IMR-90 (cell line): ENCODE data around the gene HLA-DMB. TPM values are rescaled to one million over a fixed set of nuclear protein-coding genes. Genes with fewer than 3 reads are reported as not detected.

Source experiments
- ATAC-seq: fragments of 200-7000 bp; cut with Tn5 transposase; 2 replicates; pipeline ENCODE4 v1.9.1; 2020; ENCODE audit warnings: low read depth, mild to moderate bottlenecking, moderate library complexity
- BruUV-seq: library from RNA; stranded (reverse); fragments of 400-500 nt; replicated peaks from 2 replicates; lab custom pipeline; 2021; lab: Mats Ljungman, UMichigan
- CTCF ChIA-PET: fragments of 300-600 bp; formaldehyde crosslinking; extraction: SDS; loops from one replicate; lab custom pipeline; 2021; ENCODE audit warnings: antibody characterized with exemption; lab: Yijun Ruan, JAX
- POLR2A ChIA-PET: fragments of 300-600 bp; sonication (Branson Sonifier 250); formaldehyde crosslinking; loops from one replicate; lab custom pipeline; 2022; ENCODE audit warnings: antibody characterized with exemption; ENCODE audit not compliant: unreplicated experiment; lab: Charles Lee
- DNase-seq: peaks from one replicate; pipeline ENCODE4 v3.0.0; 2013
- H2AFZ ChIP-seq: replicated peaks from 2 replicates; pipeline ENCODE3; 2013; ENCODE audit warnings: low read length, mild to moderate bottlenecking; ENCODE audit not compliant: poor library complexity
- H2AK5ac ChIP-seq: 2 replicates; pipeline ENCODE4 v1.6.1; 2013; ENCODE audit warnings: low read depth, low read length, inconsistent platforms
- H2AK9ac ChIP-seq: replicated peaks from 2 replicates; pipeline ENCODE3; 2013; ENCODE audit warnings: mild to moderate bottlenecking, low read depth, low read length, moderate library complexity; ENCODE audit not compliant: poor library complexity
- H2BK120ac ChIP-seq: 2 replicates; pipeline ENCODE4 v1.6.1; 2013; ENCODE audit warnings: low read depth, low read length, inconsistent platforms
- H2BK15ac ChIP-seq: 3 replicates; pipeline ENCODE4 v1.6.1; 2013; ENCODE audit warnings: low read depth, low read length, inconsistent platforms
- H2BK20ac ChIP-seq: 2 replicates; pipeline ENCODE4 v1.6.1; 2013; ENCODE audit warnings: low read depth, mild to moderate bottlenecking, inconsistent platforms, low read length, moderate library complexity
- H2BK5ac ChIP-seq: 2 replicates; pipeline ENCODE4 v1.6.1; 2013; ENCODE audit warnings: mild to moderate bottlenecking, low read depth, low read length, inconsistent platforms; ENCODE audit not compliant: poor library complexity, severe bottlenecking
- H3K14ac ChIP-seq: replicated peaks from 2 replicates; pipeline ENCODE4 v1.6.1; 2013; ENCODE audit warnings: low read depth, low read length, inconsistent platforms
- H3K18ac ChIP-seq: 2 replicates; pipeline ENCODE4 v1.6.1; 2013; ENCODE audit warnings: low read depth, low read length, control low read depth
- H3K23ac ChIP-seq: 2 replicates; pipeline ENCODE4 v1.6.1; 2013; ENCODE audit warnings: low read depth, low read length, inconsistent platforms
- H3K27ac ChIP-seq: 2 replicates; pipeline ENCODE4 v1.5.1; 2013; ENCODE audit warnings: mild to moderate bottlenecking, control low read depth, low read length; ENCODE audit not compliant: insufficient read depth
- H3K27me3 ChIP-seq: 2 replicates; pipeline ENCODE4 v1.6.1; 2013; ENCODE audit warnings: low read length; ENCODE audit not compliant: control insufficient read depth, insufficient read depth
- H3K36me3 ChIP-seq: 2 replicates; pipeline ENCODE4 v1.6.1; 2013; ENCODE audit warnings: low read length, mixed read lengths; ENCODE audit not compliant: control insufficient read depth, insufficient read depth
- H3K4ac ChIP-seq: 2 replicates; pipeline ENCODE4 v1.6.1; 2013; ENCODE audit warnings: low read depth, low read length, inconsistent platforms
- H3K4me1 ChIP-seq: 2 replicates; pipeline ENCODE4 v1.6.1; 2013; ENCODE audit warnings: low read length, mixed read lengths; ENCODE audit not compliant: control insufficient read depth, insufficient read depth
- H3K4me2 ChIP-seq: 2 replicates; pipeline ENCODE4 v1.6.1; 2013; ENCODE audit warnings: low read depth, mild to moderate bottlenecking, control low read depth, low read length, moderate library complexity
- H3K4me3 ChIP-seq: 2 replicates; pipeline ENCODE4 v1.5.1; 2013; ENCODE audit warnings: low read depth, mild to moderate bottlenecking, control low read depth, low read length, moderate library complexity; ENCODE audit not compliant: insufficient read depth
- H3K56ac ChIP-seq: 2 replicates; pipeline ENCODE4 v1.6.1; 2013; ENCODE audit warnings: low read length, inconsistent platforms; ENCODE audit not compliant: insufficient read depth; ENCODE audit errors: extremely low read depth
- H3K79me1 ChIP-seq, 2 experiments: 2 replicates each; pipeline ENCODE4 v1.6.1; 2013; ENCODE audit warnings: low read length in 2 of 2, inconsistent platforms in 1 of 2, low read depth in 1 of 2
- H3K9ac ChIP-seq: 2 replicates; pipeline ENCODE4 v1.6.1; 2013; ENCODE audit warnings: low read depth, low read length, control low read depth
- H3K9me1 ChIP-seq: 2 replicates; pipeline ENCODE4 v1.6.1; 2013; ENCODE audit warnings: low read length, inconsistent platforms; ENCODE audit not compliant: insufficient read depth
- H3K9me3 ChIP-seq: 2 replicates; pipeline ENCODE4 v1.6.1; 2013; ENCODE audit warnings: low read length; ENCODE audit not compliant: control insufficient read depth, insufficient read depth
- H4K20me1 ChIP-seq: 2 replicates; pipeline ENCODE4 v1.6.1; 2013; ENCODE audit warnings: low read length, inconsistent platforms; ENCODE audit not compliant: insufficient read depth
- H4K5ac ChIP-seq: 2 replicates; pipeline ENCODE4 v1.6.1; 2013; ENCODE audit warnings: mild to moderate bottlenecking, low read depth, low read length, control low read depth
- H4K8ac ChIP-seq, 2 experiments: 2 replicates each; pipeline ENCODE4 v1.6.1; 2013; ENCODE audit warnings: low read depth in 2 of 2, low read length in 2 of 2, control low read depth in 1 of 2, inconsistent platforms in 1 of 2
- H4K91ac ChIP-seq: 2 replicates; pipeline ENCODE4 v1.6.1; 2013; ENCODE audit warnings: low read depth, low read length, inconsistent platforms; ENCODE audit not compliant: insufficient read depth
- BHLHE40 ChIP-seq: fragments of 150-350 bp; IDR thresholded peaks from 2 replicates; pipeline ENCODE4 v1.6.1; 2016; ENCODE audit warnings: mild to moderate bottlenecking, low read depth, low read length
- CEBPB ChIP-seq: IDR thresholded peaks from 2 replicates; pipeline ENCODE4 v1.6.1; 2012; ENCODE audit warnings: low read depth, low read length, improper control_type of control experiment
- CHD1 ChIP-seq: IDR thresholded peaks from 2 replicates; pipeline ENCODE4 v1.6.1; 2012; ENCODE audit warnings: low read depth, low read length, improper control_type of control experiment
- CTCF ChIP-seq: conservative IDR thresholded peaks from 2 replicates; pipeline ENCODE4 v1.5.1; 2012; ENCODE audit warnings: mild to moderate bottlenecking, low read depth, low read length, improper control_type of control experiment
- FOS ChIP-seq: fragments of 150-350 bp; IDR thresholded peaks from 2 replicates; pipeline ENCODE4 v1.6.1; 2016; ENCODE audit warnings: low read depth, low read length
- MAFK ChIP-seq: IDR thresholded peaks from 2 replicates; pipeline ENCODE4 v1.6.1; 2012; ENCODE audit warnings: low read depth, low read length, improper control_type of control experiment
- MXI1 ChIP-seq: IDR thresholded peaks from 2 replicates; pipeline ENCODE4 v1.6.1; 2012; ENCODE audit warnings: low read depth, mild to moderate bottlenecking, low read length, moderate library complexity, borderline replicate concordance
- POLR2A ChIP-seq: IDR thresholded peaks from 2 replicates; pipeline ENCODE4 v1.6.1; 2012; ENCODE audit warnings: mild to moderate bottlenecking, low read depth, low read length
- RAD21 ChIP-seq: IDR thresholded peaks from 2 replicates; pipeline ENCODE4 v1.6.1; 2012; ENCODE audit warnings: low read length, improper control_type of control experiment
- SMC3 ChIP-seq: fragments of 150-350 bp; IDR thresholded peaks from 2 replicates; pipeline ENCODE4 v1.6.1; 2016; ENCODE audit warnings: low read depth, mild to moderate bottlenecking, antibody characterized with exemption, low read length, moderate library complexity
- WGBS, 2 experiments: methylation state at CpG; one replicate each; pipeline versions ENCODE4 v1.1.5 to v1.1.7; 2013; ENCODE audit warnings: missing lambda C conversion rate in 2 of 2; ENCODE audit not compliant: insufficient read length in 1 of 2; ENCODE audit errors: extremely low coverage in 2 of 2; 5-methylcytosine and 5-hydroxymethylcytosine counted together
- dilution Hi-C: fragments of 300-500 bp; cut with HindIII; formaldehyde crosslinking; loops from one replicate; pipeline ENCODE4 v1.14.3; 2018; ENCODE audit warnings: low sequenced_read_pairs; ENCODE audit not compliant: unreplicated experiment
- in situ Hi-C: fragments of 300-500 bp; cut with MboI; formaldehyde crosslinking; loops from 3 replicates; pipeline ENCODE4 v1.14.3; 2019; ENCODE audit warnings: low sequenced_read_pairs, inconsistent platforms, mixed read lengths
- intact Hi-C: fragments of 100-400 bp; cut with micrococcal nuclease; formaldehyde crosslinking; loops from 2 replicates; pipeline ENCODE4 v1.10.0; 2022
- polyA plus RNA-seq, 3 experiments: library from polyadenylated mRNA; depleted of rRNA; stranded (reverse); fragments of >200 nt; gene quantifications; 2 replicates each; pipeline ENCODE4 v1.2.3, GENCODE V29; 2012; ENCODE audit warnings: low replicate concordance in 1 of 3
- total RNA-seq: library from RNA; depleted of rRNA; stranded (reverse); fragments of >200 nt; gene quantifications from 2 replicates; pipeline ENCODE4 v1.2.3, GENCODE V29; 2012
- TF ChIP-seq, protein P1 (sequence below): fragments of 150-350 bp; IDR thresholded peaks from 2 replicates; pipeline ENCODE4 v1.6.1; 2016; ENCODE audit warnings: low read depth, mild to moderate bottlenecking, low read length, moderate library complexity, borderline replicate concordance
- TF ChIP-seq, protein P2 (sequence below): fragments of 150-350 bp; IDR thresholded peaks from 2 replicates; pipeline ENCODE4 v1.6.1; 2017; ENCODE audit warnings: mild to moderate bottlenecking, antibody characterized with exemption, low read length, low read depth

HLA-DMB gene
- total and polyA plus RNA-seq, 2 of the 4 experiments (the other 2 are of a cell fraction): 0.18 to 0.19 TPM

GRCh38 chr6:32968867-32969684 lies 28.2 kb upstream of the HLA-DMB start:
- Histone ChIP-seq H3K14ac (peak overlapping the region; percentile 100), H3K56ac (peak overlapping the region; percentile 100), H2BK5ac (peak overlapping the region; percentile 99), H3K4me3 (peak overlapping the region; percentile 59), H3K27ac (peak overlapping the region; percentile 100), H3K9me3 (no peaks in the 10 kb centered on the region), H4K91ac (peak overlapping the region; percentile 100), H3K23ac (peak overlapping the region; percentile 99), H2BK15ac (peak overlapping the region; percentile 95; the same call in 2 of the 3 replicates), H2BK120ac (peak overlapping the region; percentile 89), H3K79me1 (peaks cover 6 to 53% of the 10 kb centered on the region in 2 experiments; a peak in 3 of 4 replicates), H2BK20ac (peak overlapping the region; percentile 30), H3K4me2 (peak overlapping the region; percentile 75), H3K27me3 (no peaks in the 10 kb centered on the region), H4K20me1 (peaks cover 25% of the 10 kb centered on the region), H3K9ac (peak overlapping the region; percentile 96), H3K9me1 (no peaks in the 10 kb centered on the region; the same call in 1 of the 2 replicates), H3K18ac (peak overlapping the region; percentile 91), H2AFZ (peak overlapping the region; percentile 33), H3K4me1 (peaks cover 4% of the 10 kb centered on the region; the same call in 1 of the 2 replicates), H4K5ac (peak overlapping the region; percentile 95), H2AK9ac (peak overlapping the region; percentile 100), H3K36me3 (peaks cover 14% of the 10 kb centered on the region), H2AK5ac (peak overlapping the region; percentile 100), H3K4ac (peak overlapping the region; percentile 99), H4K8ac (peak overlapping the region; percentile 99 to 100)
- 7% methylated on average over 3 of the region's 40 CpGs; no CpG with 5 or more reads in 1 of the 2 experiments for WGBS, 2 experiments
- no TSS peak for BruUV-seq
- POLR2A ChIA-PET: interaction anchor here (0.6 to 0.7 kb wide), 3 partner anchors 21 to 1428 kb away, joined by 3 to 6 read pairs (median 3); partner anchors contain the start of gene DDX39B
- ATAC-seq (peak; percentile 18), DNase-seq (peak; percentile 77)
- in situ Hi-C loops: loop anchor here (25.0 kb wide), 1 partner anchor 782 kb away; the partner anchor contains the start of genes AGER, AGPAT1, GPSM3 and PBX2
- intact Hi-C loops: loop anchor here (1.0 to 2.0 kb wide), 2 partner anchors 16 to 74 kb away; partner anchors contain the start of gene HLA-DMA
- CTCF ChIA-PET: interaction anchor here (1.0 to 2.1 kb wide), 3 partner anchors 16 to 36 kb away, joined by 4 to 10 read pairs (median 4); partner anchors contain the start of gene HLA-DMA
- dilution Hi-C loops: no loop called here
- no peak for TF ChIP-seq CEBPB
- TF ChIP-seq, protein P1, sequence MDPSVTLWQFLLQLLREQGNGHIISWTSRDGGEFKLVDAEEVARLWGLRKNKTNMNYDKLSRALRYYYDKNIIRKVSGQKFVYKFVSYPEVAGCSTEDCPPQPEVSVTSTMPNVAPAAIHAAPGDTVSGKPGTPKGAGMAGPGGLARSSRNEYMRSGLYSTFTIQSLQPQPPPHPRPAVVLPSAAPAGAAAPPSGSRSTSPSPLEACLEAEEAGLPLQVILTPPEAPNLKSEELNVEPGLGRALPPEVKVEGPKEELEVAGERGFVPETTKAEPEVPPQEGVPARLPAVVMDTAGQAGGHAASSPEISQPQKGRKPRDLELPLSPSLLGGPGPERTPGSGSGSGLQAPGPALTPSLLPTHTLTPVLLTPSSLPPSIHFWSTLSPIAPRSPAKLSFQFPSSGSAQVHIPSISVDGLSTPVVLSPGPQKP: no peak
- TF ChIP-seq CHD1: no peak; the same call in 1 of the 2 replicates
- peak; percentile 51; the same call in 1 of the 2 replicates for TF ChIP-seq BHLHE40
- peak; percentile 30; the same call in 1 of the 2 replicates for TF ChIP-seq CTCF
- TF ChIP-seq RAD21: no peak
- TF ChIP-seq MXI1: no peak
- TF ChIP-seq SMC3: no peak
- TF ChIP-seq MAFK: no peak
- TF ChIP-seq, protein P2, sequence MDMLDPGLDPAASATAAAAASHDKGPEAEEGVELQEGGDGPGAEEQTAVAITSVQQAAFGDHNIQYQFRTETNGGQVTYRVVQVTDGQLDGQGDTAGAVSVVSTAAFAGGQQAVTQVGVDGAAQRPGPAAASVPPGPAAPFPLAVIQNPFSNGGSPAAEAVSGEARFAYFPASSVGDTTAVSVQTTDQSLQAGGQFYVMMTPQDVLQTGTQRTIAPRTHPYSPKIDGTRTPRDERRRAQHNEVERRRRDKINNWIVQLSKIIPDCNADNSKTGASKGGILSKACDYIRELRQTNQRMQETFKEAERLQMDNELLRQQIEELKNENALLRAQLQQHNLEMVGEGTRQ: no peak
- peak; percentile 31; the same call in 1 of the 2 replicates for TF ChIP-seq POLR2A
- TF ChIP-seq FOS: no peak
